Endothelial cell (in vitro differentiated cells): ENCODE measurements around the gene SP8. TPM values are rescaled to one million over a fixed set of nuclear protein-coding genes. Genes with fewer than 3 reads are reported as not detected.
A peak's percentile ranks its signal among the peaks of the same experiment; 100 is the strongest.

ENCODE experiments used
- DNase-seq: peaks from one replicate; pipeline ENCODE4 v3.0.0; 2021; ENCODE audit warnings: low spot score
- H3K27ac Mint-ChIP-seq: one replicate; pipeline ENCODE4 v1.8.0; 2021; ENCODE audit warnings: mixed read lengths, inconsistent platforms; ENCODE audit not compliant: unreplicated experiment
- H3K27me3 Mint-ChIP-seq: one replicate; pipeline ENCODE4 v1.8.0; 2021; ENCODE audit warnings: mild to moderate bottlenecking, moderate library complexity, mixed read lengths, inconsistent platforms; ENCODE audit not compliant: unreplicated experiment
- H3K36me3 Mint-ChIP-seq: one replicate; pipeline ENCODE4 v1.8.0; 2021; ENCODE audit warnings: mild to moderate bottlenecking, low read depth, mixed read lengths, inconsistent platforms; ENCODE audit not compliant: unreplicated experiment
- H3K4me1 Mint-ChIP-seq: one replicate; pipeline ENCODE4 v1.8.0; 2021; ENCODE audit warnings: mild to moderate bottlenecking, mixed read lengths, inconsistent platforms; ENCODE audit not compliant: unreplicated experiment
- H3K4me3 Mint-ChIP-seq: one replicate; pipeline ENCODE4 v1.8.0; 2021; ENCODE audit warnings: mild to moderate bottlenecking, mixed read lengths, inconsistent platforms; ENCODE audit not compliant: unreplicated experiment
- H3K9me3 Mint-ChIP-seq: one replicate; pipeline ENCODE4 v1.8.0; 2021; ENCODE audit warnings: mixed read lengths, inconsistent platforms; ENCODE audit not compliant: unreplicated experiment
- CTCF ChIP-seq: fragments of 200-600 bp; sonication (generic); IDR thresholded peaks from one replicate; pipeline ENCODE4 v1.5.0; 2021; ENCODE audit warnings: antibody characterized with exemption; ENCODE audit not compliant: unreplicated experiment
- total RNA-seq: library from RNA; stranded (reverse); fragmentation: NEBNext Ultra II Directional; extraction: Animal tissue kit (Norgen Biotek cat#: 25700); gene quantifications from one replicate; pipeline ENCODE4 v1.2.1, GENCODE V29; 2021; ENCODE audit not compliant: unreplicated experiment

Gene SP8
- total RNA-seq, 1 donor from 2014 or later = 0.82 TPM

- DNase-seq = no peak
- H3K27me3 Mint-ChIP-seq = peaks cover 4% of the 10 kb centered on the region
- no peaks in the 10 kb centered on the region for H3K9me3 Mint-ChIP-seq
- no peaks in the 10 kb centered on the region for H3K36me3 Mint-ChIP-seq
- peaks cover 33% of the 10 kb centered on the region for H3K4me1 Mint-ChIP-seq
- peak overlapping the region; percentile 86 for H3K4me3 Mint-ChIP-seq
- no peak for TF ChIP-seq CTCF
- no peak overlapping the region for H3K27ac Mint-ChIP-seq
Observed at GRCh38 chr7:20776214-20776911, 10.3 kb downstream of the SP8 start.

GRCh38 chr7:20754001-20754400 lies 32.7 kb downstream of the SP8 start:
- TF ChIP-seq CTCF = no peak
- Mint-ChIP-seq H3K36me3 (no peaks in the 10 kb centered on the region), H3K4me3 (no peak overlapping the region), H3K4me1 (no peaks in the 10 kb centered on the region), H3K27me3 (no peaks in the 10 kb centered on the region), H3K9me3 (no peaks in the 10 kb centered on the region), H3K27ac (no peak overlapping the region)
- no peak for DNase-seq

GRCh38 chr7:20749906-20750305 lies 36.8 kb downstream of the SP8 start:
- Mint-ChIP-seq H3K4me3 (no peak overlapping the region), H3K27me3 (peaks cover 2% of the 10 kb centered on the region), H3K4me1 (no peaks in the 10 kb centered on the region), H3K27ac (no peak overlapping the region), H3K9me3 (no peaks in the 10 kb centered on the region), H3K36me3 (no peaks in the 10 kb centered on the region)
- no peak for DNase-seq
- TF ChIP-seq CTCF = no peak

GRCh38 chr7:20748853-20749252 lies 37.8 kb downstream of the SP8 start:
- Mint-ChIP-seq H3K27ac (no peak overlapping the region), H3K4me1 (no peaks in the 10 kb centered on the region), H3K27me3 (peaks cover 5% of the 10 kb centered on the region), H3K4me3 (no peak overlapping the region), H3K9me3 (no peaks in the 10 kb centered on the region), H3K36me3 (no peaks in the 10 kb centered on the region)
- DNase-seq = no peak
- TF ChIP-seq CTCF = no peak

GRCh38 chr7:20747001-20747400 lies 39.7 kb downstream of the SP8 start:
- no peaks in the 10 kb centered on the region for H3K4me1 Mint-ChIP-seq
- peaks cover 5% of the 10 kb centered on the region for H3K27me3 Mint-ChIP-seq
- no peak for TF ChIP-seq CTCF
- H3K36me3 Mint-ChIP-seq = no peaks in the 10 kb centered on the region
- no peak for DNase-seq
- no peak overlapping the region for H3K27ac Mint-ChIP-seq
- no peak overlapping the region for H3K4me3 Mint-ChIP-seq
- H3K9me3 Mint-ChIP-seq = no peaks in the 10 kb centered on the region
